K562 (cell line): ENCODE results near the gene BAD.

Experiments
- CTCF ChIP-seq, 3 experiments: IDR thresholded peaks in 2 of 3; conservative IDR thresholded peaks in 1 of 3; 2 replicates each; pipeline ENCODE4 v1.5.1; 2011 to 2012; ENCODE audit warnings: low read length in 3 of 3, mild to moderate bottlenecking in 3 of 3, control low read depth in 2 of 3, improper control_type of control experiment in 1 of 3, inconsistent platforms in 1 of 3, low read depth in 1 of 3, mixed read lengths in 1 of 3, moderate library complexity in 1 of 3; ENCODE audit not compliant: insufficient read depth in 2 of 3
- E2F1 ChIP-seq: sonication (generic); formaldehyde crosslinking; IDR thresholded peaks from 2 replicates; pipeline ENCODE4 v1.8.1; 2023; ENCODE audit warnings: mild to moderate bottlenecking, missing genetic modification reagents, moderate library complexity
- FOXA1 ChIP-seq: fragments of 450-650 bp; IDR thresholded peaks from 2 replicates; pipeline ENCODE4 v1.6.1; 2016; ENCODE audit warnings: mild to moderate bottlenecking, borderline replicate concordance
- NBN ChIP-seq: fragments of 450-650 bp; IDR thresholded peaks from 2 replicates; pipeline ENCODE4 v1.6.1; 2016; ENCODE audit warnings: low read depth, mild to moderate bottlenecking
- POLR2A ChIP-seq: fragments of 450-650 bp; conservative IDR thresholded peaks from 2 replicates; pipeline ENCODE4 v1.6.1; 2016
- RAD51 ChIP-seq: fragments of 450-650 bp; IDR thresholded peaks from 2 replicates; pipeline ENCODE4 v1.7.1; 2016; ENCODE audit warnings: low read depth, mild to moderate bottlenecking, borderline replicate concordance
- SMAD3 ChIP-seq: fragments of 450-650 bp; formaldehyde crosslinking; conservative IDR thresholded peaks from 2 replicates; pipeline ENCODE4 v1.4.0; 2020; ENCODE audit warnings: mild to moderate bottlenecking
- SMC3 ChIP-seq: conservative IDR thresholded peaks from 2 replicates; pipeline ENCODE4 v1.6.1; 2011; ENCODE audit warnings: low read depth, low read length, improper control_type of control experiment; ENCODE audit not compliant: insufficient read depth
- ZHX1 ChIP-seq: fragments of 150-350 bp; conservative IDR thresholded peaks from 2 replicates; pipeline ENCODE4 v1.6.1; 2014; ENCODE audit warnings: low read length
- ZMIZ1 ChIP-seq, 2 experiments: fragments of 150-350 bp in 1 of 2; IDR thresholded peaks; 2 replicates each; pipeline ENCODE4 v1.6.1; 2012 to 2016; ENCODE audit warnings: low read depth in 2 of 2, low read length in 2 of 2, mild to moderate bottlenecking in 1 of 2, moderate library complexity in 1 of 2

- TF ChIP-seq RAD51 = no peak
- no peak for TF ChIP-seq NBN
- TF ChIP-seq ZHX1 = no peak
- no peak for TF ChIP-seq SMC3
- TF ChIP-seq ZMIZ1 (IDR thresholded peaks at IDR 0.05; ENCODE audit: low read depth in 2 of 2, low read length in 2 of 2) = no peak
- no peak for TF ChIP-seq SMAD3 (CRISPR knock-in tag)
- no peak for TF ChIP-seq FOXA1
- no peak for TF ChIP-seq E2F1 (CRISPR knock-in tag)
- TF ChIP-seq CTCF (IDR thresholded peaks at IDR 0.05 in 2 of 3, conservative IDR thresholded peaks at IDR 0.05 in 1 of 3; ENCODE audit: insufficient read depth in 2 of 3, low read depth in 1 of 3, low read length in 3 of 3) = no peak
- no peak for TF ChIP-seq POLR2A
Measured at GRCh38 chr11:64227405-64227956, 57.0 kb downstream of the BAD start.
